Liver (tissue), 9 donors: Measurements from ENCODE around the gene SCIMP. TPM values are rescaled to one million over a fixed set of nuclear protein-coding genes. Genes with fewer than 3 reads are reported as not detected.

ENCODE experiments used
- DNase-seq: peaks from one replicate; pipeline ENCODE4 v3.0.0-alpha.2; 2017; ENCODE audit warnings: low spot score
- H3K27ac ChIP-seq, 2 donors: one replicate each; pipeline ENCODE4 v1.7.0; 2013; ENCODE audit warnings: inconsistent platforms in 2 of 2, low read length in 2 of 2, control low read depth in 1 of 2, low read depth in 1 of 2, mild to moderate bottlenecking in 1 of 2
- H3K27me3 ChIP-seq, 4 donors: one replicate each; pipeline versions ENCODE4 v1.6.1 to v1.7.0; 2013; ENCODE audit warnings: low read length in 3 of 4, inconsistent platforms in 1 of 4, mild to moderate bottlenecking in 1 of 4, moderate library complexity in 1 of 4; ENCODE audit not compliant: control insufficient read depth in 4 of 4, insufficient read depth in 4 of 4
- H3K36me3 ChIP-seq, 4 donors: one replicate each; pipeline versions ENCODE4 v1.6.1 to v1.7.0; 2013; ENCODE audit warnings: low read length in 3 of 4, mild to moderate bottlenecking in 3 of 4, low read depth in 1 of 4, moderate library complexity in 1 of 4; ENCODE audit not compliant: control insufficient read depth in 4 of 4, insufficient read depth in 3 of 4
- H3K4me1 ChIP-seq, 4 donors: one replicate each; pipeline versions ENCODE4 v1.6.1 to v1.7.0; 2013; ENCODE audit warnings: low read length in 3 of 4, mild to moderate bottlenecking in 3 of 4, moderate library complexity in 1 of 4; ENCODE audit not compliant: control insufficient read depth in 4 of 4, insufficient read depth in 4 of 4
- H3K4me3 ChIP-seq, 3 donors: one replicate each; pipeline versions ENCODE4 v1.6.1 to v1.7.0; 2013; ENCODE audit warnings: low read length in 3 of 3, control low read depth in 1 of 3, low read depth in 1 of 3, mild to moderate bottlenecking in 1 of 3
- H3K9ac ChIP-seq, 2 donors: one replicate each; pipeline ENCODE4 v1.7.0; 2013; ENCODE audit warnings: low read length in 2 of 2, mild to moderate bottlenecking in 2 of 2, moderate library complexity in 2 of 2, control low read depth in 1 of 2, low read depth in 1 of 2
- H3K9me3 ChIP-seq, 4 donors: one replicate each; pipeline versions ENCODE4 v1.6.1 to v1.7.0; 2013; ENCODE audit warnings: low read length in 3 of 4; ENCODE audit not compliant: control insufficient read depth in 4 of 4
- EGR1 ChIP-seq, 2 donors: IDR thresholded peaks; 2 replicates each; pipeline ENCODE4 v1.6.1; 2016 to 2018; ENCODE audit warnings: antibody characterized with exemption in 2 of 2, low read depth in 2 of 2
- FOXA1 ChIP-seq: IDR thresholded peaks from 2 replicates; pipeline ENCODE4 v1.6.1; 2016; ENCODE audit warnings: antibody characterized with exemption
- FOXA2 ChIP-seq: IDR thresholded peaks from 2 replicates; pipeline ENCODE4 v1.6.1; 2016; ENCODE audit warnings: antibody characterized with exemption
- GABPA ChIP-seq, 2 donors: IDR thresholded peaks in 1 of 2; conservative IDR thresholded peaks in 1 of 2; 2 replicates each; pipeline ENCODE4 v1.6.1; 2016; ENCODE audit warnings: antibody characterized with exemption in 2 of 2, mild to moderate bottlenecking in 1 of 2, moderate library complexity in 1 of 2
- HNF4A ChIP-seq, 2 donors: conservative IDR thresholded peaks; 2 replicates each; pipeline ENCODE4 v1.6.1; 2016; ENCODE audit warnings: antibody characterized with exemption in 2 of 2, mild to moderate bottlenecking in 2 of 2
- HNF4G ChIP-seq: IDR thresholded peaks from 2 replicates; pipeline ENCODE4 v1.6.1; 2016; ENCODE audit warnings: antibody characterized with exemption
- JUND ChIP-seq, 2 donors: IDR thresholded peaks; 2 replicates each; pipeline ENCODE4 v1.6.1; 2016; ENCODE audit warnings: antibody characterized with exemption in 2 of 2
- NR2F2 ChIP-seq: IDR thresholded peaks from 2 replicates; pipeline ENCODE4 v1.6.1; 2016; ENCODE audit warnings: antibody characterized with exemption
- RAD21 ChIP-seq, 2 donors: IDR thresholded peaks; 2 replicates each; pipeline ENCODE4 v1.6.1; 2016; ENCODE audit warnings: antibody characterized with exemption in 2 of 2, mild to moderate bottlenecking in 2 of 2
- RXRA ChIP-seq, 2 donors: IDR thresholded peaks; 2 replicates each; pipeline ENCODE4 v1.6.1; 2017 to 2018; ENCODE audit warnings: antibody characterized with exemption in 2 of 2, mild to moderate bottlenecking in 1 of 2
- SP1 ChIP-seq: IDR thresholded peaks from 2 replicates; pipeline ENCODE4 v1.6.1; 2018; ENCODE audit warnings: antibody characterized with exemption, mild to moderate bottlenecking
- TAF1 ChIP-seq: conservative IDR thresholded peaks from 2 replicates; pipeline ENCODE4 v1.6.1; 2016; ENCODE audit warnings: antibody characterized with exemption, mild to moderate bottlenecking
- YY1 ChIP-seq: IDR thresholded peaks from 2 replicates; pipeline ENCODE4 v1.6.1; 2016; ENCODE audit warnings: antibody characterized with exemption, mild to moderate bottlenecking
- WGBS: extraction: QIAGEN DNeasy Blood & Tissue Kit; methylation state at CpG from one replicate; pipeline ENCODE4 v1.1.7; 2013; 5-methylcytosine and 5-hydroxymethylcytosine counted together
- polyA plus RNA-seq, 2 donors: library from polyadenylated mRNA; stranded (reverse) in 1 of 2; unstranded in 1 of 2; fragments of 200-250 nt in 1 of 2; fragments of >200 nt in 1 of 2; fragmentation: Nextera tagmentation in 1 of 2; extraction: Ambion mirVana in 1 of 2; gene quantifications; one replicate each; pipeline versions ENCODE4 v1.2.1 to v1.2.3, GENCODE V29; 2013 to 2015
- total RNA-seq, 2 donors: library from RNA; depleted of rRNA; stranded (reverse); fragments of >200 nt; gene quantifications; one replicate each; pipeline ENCODE4 v1.2.3, GENCODE V29; 2014
- TF ChIP-seq, protein P1 (sequence below): IDR thresholded peaks from 2 replicates; pipeline ENCODE4 v1.6.1; 2016; ENCODE audit warnings: antibody characterized with exemption
- TF ChIP-seq, protein P2 (sequence below): IDR thresholded peaks from 2 replicates; pipeline ENCODE4 v1.6.1; 2016; ENCODE audit warnings: antibody characterized with exemption
- TF ChIP-seq, protein P3 (sequence below): IDR thresholded peaks from 2 replicates; pipeline ENCODE4 v1.6.1; 2016; ENCODE audit warnings: antibody characterized with exemption
- TF ChIP-seq, protein P4 (sequence below): fragments of 150-350 bp; IDR thresholded peaks from 2 replicates; pipeline ENCODE4 v1.5.1; 2017; ENCODE audit warnings: improper control_type of control experiment, low read depth, low read length; ENCODE audit not compliant: missing input control
- TF ChIP-seq, protein P5 (sequence below): IDR thresholded peaks from 2 replicates; pipeline ENCODE4 v1.6.1; 2016; ENCODE audit warnings: antibody characterized with exemption, mild to moderate bottlenecking
- donor health status: healthy.
- donor health status: healthy.
- donor health status: healthy.
- donor health status: healthy.
- donor health status: healthy.

The SCIMP gene
- total and polyA plus RNA-seq, 4 donors, result 3.0 to 5.7 (median 3.5) TPM

DNA sequence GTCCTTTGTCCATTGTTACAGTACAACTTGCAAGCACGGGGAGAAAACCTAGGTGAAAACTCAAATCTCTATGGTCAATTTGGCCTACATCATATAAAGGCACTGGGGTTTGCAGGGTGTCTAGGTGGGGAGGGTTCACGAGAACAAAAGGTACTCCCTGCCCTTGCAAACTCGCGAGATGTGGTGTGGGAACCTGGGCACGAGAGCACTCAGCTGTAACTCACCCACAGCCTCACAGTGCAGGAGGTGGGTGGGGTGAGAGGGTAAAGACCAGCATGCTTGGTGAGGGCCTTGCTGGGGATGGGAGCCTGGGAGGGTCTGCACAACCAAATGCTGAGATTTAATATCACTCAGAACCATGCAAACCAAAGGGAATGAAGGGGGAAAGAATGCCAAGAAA lies 24.6 kb downstream of the SCIMP start:
- Histone ChIP-seq H3K9ac (no peak overlapping the region), H3K36me3 (no peaks in the 10 kb centered on the region), H3K27ac (no peak overlapping the region), H3K4me1 (no peaks in the 10 kb centered on the region), H3K27me3 (no peaks in the 10 kb centered on the region), H3K9me3 (no peaks in the 10 kb centered on the region), H3K4me3 (no peak overlapping the region)
- DNase-seq, result no peak
- TF ChIP-seq NR2F2 (no peak), TAF1 (no peak), YY1 (no peak), FOXA1 (no peak), HNF4G (no peak), JUND (IDR thresholded peaks at IDR 0.05) (no peak), EGR1 (IDR thresholded peaks at IDR 0.05; ENCODE audit: low read depth in 2 of 2) (no peak), FOXA2 (no peak), SP1 (no peak), GABPA (IDR thresholded peaks at IDR 0.05 in 1 of 2, conservative IDR thresholded peaks at IDR 0.05 in 1 of 2) (no peak), HNF4A (conservative IDR thresholded peaks at IDR 0.05) (no peak), RXRA (IDR thresholded peaks at IDR 0.05) (no peak), RAD21 (IDR thresholded peaks at IDR 0.05) (no peak)
- TF ChIP-seq, protein P1, sequence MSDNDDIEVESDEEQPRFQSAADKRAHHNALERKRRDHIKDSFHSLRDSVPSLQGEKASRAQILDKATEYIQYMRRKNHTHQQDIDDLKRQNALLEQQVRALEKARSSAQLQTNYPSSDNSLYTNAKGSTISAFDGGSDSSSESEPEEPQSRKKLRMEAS, result no peak
- TF ChIP-seq, protein P2, sequence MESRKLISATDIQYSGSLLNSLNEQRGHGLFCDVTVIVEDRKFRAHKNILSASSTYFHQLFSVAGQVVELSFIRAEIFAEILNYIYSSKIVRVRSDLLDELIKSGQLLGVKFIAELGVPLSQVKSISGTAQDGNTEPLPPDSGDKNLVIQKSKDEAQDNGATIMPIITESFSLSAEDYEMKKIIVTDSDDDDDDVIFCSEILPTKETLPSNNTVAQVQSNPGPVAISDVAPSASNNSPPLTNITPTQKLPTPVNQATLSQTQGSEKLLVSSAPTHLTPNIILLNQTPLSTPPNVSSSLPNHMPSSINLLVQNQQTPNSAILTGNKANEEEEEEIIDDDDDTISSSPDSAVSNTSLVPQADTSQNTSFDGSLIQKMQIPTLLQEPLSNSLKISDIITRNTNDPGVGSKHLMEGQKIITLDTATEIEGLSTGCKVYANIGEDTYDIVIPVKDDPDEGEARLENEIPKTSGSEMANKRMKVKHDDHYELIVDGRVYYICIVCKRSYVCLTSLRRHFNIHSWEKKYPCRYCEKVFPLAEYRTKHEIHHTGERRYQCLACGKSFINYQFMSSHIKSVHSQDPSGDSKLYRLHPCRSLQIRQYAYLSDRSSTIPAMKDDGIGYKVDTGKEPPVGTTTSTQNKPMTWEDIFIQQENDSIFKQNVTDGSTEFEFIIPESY, result no peak
- TF ChIP-seq, protein P3, sequence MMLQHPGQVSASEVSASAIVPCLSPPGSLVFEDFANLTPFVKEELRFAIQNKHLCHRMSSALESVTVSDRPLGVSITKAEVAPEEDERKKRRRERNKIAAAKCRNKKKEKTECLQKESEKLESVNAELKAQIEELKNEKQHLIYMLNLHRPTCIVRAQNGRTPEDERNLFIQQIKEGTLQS, result no peak
- TF ChIP-seq, protein P4, sequence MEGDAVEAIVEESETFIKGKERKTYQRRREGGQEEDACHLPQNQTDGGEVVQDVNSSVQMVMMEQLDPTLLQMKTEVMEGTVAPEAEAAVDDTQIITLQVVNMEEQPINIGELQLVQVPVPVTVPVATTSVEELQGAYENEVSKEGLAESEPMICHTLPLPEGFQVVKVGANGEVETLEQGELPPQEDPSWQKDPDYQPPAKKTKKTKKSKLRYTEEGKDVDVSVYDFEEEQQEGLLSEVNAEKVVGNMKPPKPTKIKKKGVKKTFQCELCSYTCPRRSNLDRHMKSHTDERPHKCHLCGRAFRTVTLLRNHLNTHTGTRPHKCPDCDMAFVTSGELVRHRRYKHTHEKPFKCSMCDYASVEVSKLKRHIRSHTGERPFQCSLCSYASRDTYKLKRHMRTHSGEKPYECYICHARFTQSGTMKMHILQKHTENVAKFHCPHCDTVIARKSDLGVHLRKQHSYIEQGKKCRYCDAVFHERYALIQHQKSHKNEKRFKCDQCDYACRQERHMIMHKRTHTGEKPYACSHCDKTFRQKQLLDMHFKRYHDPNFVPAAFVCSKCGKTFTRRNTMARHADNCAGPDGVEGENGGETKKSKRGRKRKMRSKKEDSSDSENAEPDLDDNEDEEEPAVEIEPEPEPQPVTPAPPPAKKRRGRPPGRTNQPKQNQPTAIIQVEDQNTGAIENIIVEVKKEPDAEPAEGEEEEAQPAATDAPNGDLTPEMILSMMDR, result no peak
- TF ChIP-seq, protein P5, sequence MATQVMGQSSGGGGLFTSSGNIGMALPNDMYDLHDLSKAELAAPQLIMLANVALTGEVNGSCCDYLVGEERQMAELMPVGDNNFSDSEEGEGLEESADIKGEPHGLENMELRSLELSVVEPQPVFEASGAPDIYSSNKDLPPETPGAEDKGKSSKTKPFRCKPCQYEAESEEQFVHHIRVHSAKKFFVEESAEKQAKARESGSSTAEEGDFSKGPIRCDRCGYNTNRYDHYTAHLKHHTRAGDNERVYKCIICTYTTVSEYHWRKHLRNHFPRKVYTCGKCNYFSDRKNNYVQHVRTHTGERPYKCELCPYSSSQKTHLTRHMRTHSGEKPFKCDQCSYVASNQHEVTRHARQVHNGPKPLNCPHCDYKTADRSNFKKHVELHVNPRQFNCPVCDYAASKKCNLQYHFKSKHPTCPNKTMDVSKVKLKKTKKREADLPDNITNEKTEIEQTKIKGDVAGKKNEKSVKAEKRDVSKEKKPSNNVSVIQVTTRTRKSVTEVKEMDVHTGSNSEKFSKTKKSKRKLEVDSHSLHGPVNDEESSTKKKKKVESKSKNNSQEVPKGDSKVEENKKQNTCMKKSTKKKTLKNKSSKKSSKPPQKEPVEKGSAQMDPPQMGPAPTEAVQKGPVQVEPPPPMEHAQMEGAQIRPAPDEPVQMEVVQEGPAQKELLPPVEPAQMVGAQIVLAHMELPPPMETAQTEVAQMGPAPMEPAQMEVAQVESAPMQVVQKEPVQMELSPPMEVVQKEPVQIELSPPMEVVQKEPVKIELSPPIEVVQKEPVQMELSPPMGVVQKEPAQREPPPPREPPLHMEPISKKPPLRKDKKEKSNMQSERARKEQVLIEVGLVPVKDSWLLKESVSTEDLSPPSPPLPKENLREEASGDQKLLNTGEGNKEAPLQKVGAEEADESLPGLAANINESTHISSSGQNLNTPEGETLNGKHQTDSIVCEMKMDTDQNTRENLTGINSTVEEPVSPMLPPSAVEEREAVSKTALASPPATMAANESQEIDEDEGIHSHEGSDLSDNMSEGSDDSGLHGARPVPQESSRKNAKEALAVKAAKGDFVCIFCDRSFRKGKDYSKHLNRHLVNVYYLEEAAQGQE, result no peak
- WGBS, result 87% methylated on average over 5 of the region's 5 CpGs

DNA sequence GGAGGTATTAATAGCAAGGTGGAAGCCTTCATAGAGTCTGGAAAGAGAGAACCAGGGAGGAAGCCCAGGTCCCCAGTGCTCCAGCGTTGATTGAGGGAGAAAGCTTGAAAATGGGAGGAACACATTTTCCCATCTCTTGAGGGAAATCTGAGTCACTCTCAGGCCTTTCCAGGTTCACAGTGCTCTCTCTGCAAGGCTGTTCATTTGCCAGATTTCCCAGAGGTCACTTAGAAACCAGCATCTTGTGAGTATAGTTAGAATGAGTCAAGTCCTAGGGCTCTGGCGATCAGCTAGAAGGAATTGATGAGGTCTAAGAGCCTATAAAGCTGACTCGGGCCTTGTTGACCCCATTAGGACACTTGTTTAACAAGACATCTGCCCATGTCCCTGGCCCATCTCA lies 25.3 kb downstream of the SCIMP start:
- 97% methylated on average over 3 of the region's 3 CpGs for WGBS
- Histone ChIP-seq H3K27me3 (no peaks in the 10 kb centered on the region), H3K9ac (no peak overlapping the region), H3K36me3 (no peaks in the 10 kb centered on the region), H3K27ac (no peak overlapping the region), H3K4me1 (no peaks in the 10 kb centered on the region), H3K9me3 (no peaks in the 10 kb centered on the region), H3K4me3 (no peak overlapping the region)
- DNase-seq, result no peak
- no peak for TF ChIP-seq EGR1 (IDR thresholded peaks at IDR 0.05; ENCODE audit: low read depth in 2 of 2)
- TF ChIP-seq, protein P2, result no peak
- no peak for TF ChIP-seq HNF4G
- no peak for TF ChIP-seq FOXA1
- TF ChIP-seq, protein P4, result no peak
- no peak for TF ChIP-seq HNF4A (conservative IDR thresholded peaks at IDR 0.05)
- TF ChIP-seq, protein P3, result no peak
- TF ChIP-seq NR2F2, result no peak
